Cardiac fibroblast (primary cell): ENCODE results near the gene CDKN1C.

Source experiments
- DNase-seq, 2 donors: peaks; one replicate each; pipeline versions ENCODE4 v3.0.0 to v3.0.0-alpha.2; 2010; ENCODE audit warnings: low read depth in 2 of 2
- H3K4me3 ChIP-seq, 2 donors: replicated peaks in 1 of 2; 1 replicate in 1 of 2; 2 replicates in 1 of 2; pipeline ENCODE4 v1.5.1; 2011; ENCODE audit warnings: low read depth in 2 of 2, low read length in 2 of 2, mild to moderate bottlenecking in 2 of 2, moderate library complexity in 1 of 2
- CTCF ChIP-seq: IDR thresholded peaks from one replicate; pipeline ENCODE4 v1.5.1; 2011; ENCODE audit warnings: low read depth, mild to moderate bottlenecking, low read length, inconsistent platforms

Gene CDKN1C

GRCh38 chr11:2927121-2927800, 41.7 kb upstream of the CDKN1C start:
- no peak for TF ChIP-seq CTCF
- DNase-seq, result no peak
- H3K4me3 ChIP-seq, result peak overlapping the region in 1 of 2 donors; percentile 77

GRCh38 chr11:2926611-2927051, 41.1 kb upstream of the CDKN1C start:
- TF ChIP-seq CTCF, result no peak
- H3K4me3 ChIP-seq, result no peak overlapping the region
- DNase-seq, result no peak

GRCh38 chr11:2924821-2925675, 39.5 kb upstream of the CDKN1C start:
- no peak for TF ChIP-seq CTCF
- H3K4me3 ChIP-seq, result no peak overlapping the region
- DNase-seq, result no peak

GRCh38 chr11:2924381-2924780, 38.8 kb upstream of the CDKN1C start:
- no peak for TF ChIP-seq CTCF
- no peak for DNase-seq
- no peak overlapping the region for H3K4me3 ChIP-seq

GRCh38 chr11:2923446-2924375, 38.1 kb upstream of the CDKN1C start:
- no peak overlapping the region for H3K4me3 ChIP-seq
- no peak for TF ChIP-seq CTCF
- DNase-seq, result no peak

GRCh38 chr11:2922655-2923054, 37.1 kb upstream of the CDKN1C start:
- no peak overlapping the region for H3K4me3 ChIP-seq
- no peak for TF ChIP-seq CTCF
- DNase-seq, result no peak
